ENCODE measurements around the gene FBXO7. TPM values are rescaled to one million over a fixed set of nuclear protein-coding genes. Genes with fewer than 3 reads are reported as not detected.

The FBXO7 gene
- total and polyA plus RNA-seq, 9 of the 15 experiments (the other 6 are each of a cell fraction or from before 2014, with no cell fraction given) = 34.0 to 162 (median 85.2) TPM

GRCh38 chr22:32539631-32540421 lies 65.2 kb downstream of the FBXO7 start (continued):
- peak; percentile 32; the same call in 1 of the 2 replicates for TF ChIP-seq ESRRA (IDR thresholded peaks at IDR 0.05; ENCODE audit: borderline replicate concordance, low read depth)
- TF ChIP-seq NCOA2 (IDR thresholded peaks at IDR 0.05; ENCODE audit: partially characterized antibody in 2 of 2) = no peak
- TF ChIP-seq CBFA2T3 (IDR thresholded peaks at IDR 0.05) = peak; percentile 56
- TF ChIP-seq PRDM10 (IDR thresholded peaks at IDR 0.05; ENCODE audit: partially characterized antibody) = peak; percentile 98
- no peak for TF ChIP-seq CHD4 (IDR thresholded peaks at IDR 0.05; ENCODE audit: insufficient read depth, insufficient replicate concordance, low read depth, low read length, poor library complexity, severe bottlenecking)
- TF ChIP-seq L3MBTL2 (IDR thresholded peaks at IDR 0.05) = peak; percentile 51; the same call in 1 of the 2 replicates
- no peak for TF ChIP-seq E2F1 (CRISPR knock-in tag; IDR thresholded peaks at IDR 0.05)
- TF ChIP-seq ZNF695 (CRISPR knock-in tag; IDR thresholded peaks at IDR 0.05) = no peak
- TF ChIP-seq EP300 (IDR thresholded peaks at IDR 0.05; ENCODE audit: low read length) = peak; percentile 33
- no peak for TF ChIP-seq ZNF282 (CRISPR knock-in tag; IDR thresholded peaks at IDR 0.05)
- peak; percentile 50; the same call in 1 of the 2 replicates for TF ChIP-seq SMARCA4 (IDR thresholded peaks at IDR 0.05)
- no peak for TF ChIP-seq CEBPG (CRISPR knock-in tag; IDR thresholded peaks at IDR 0.05)
- 0 out of 4 replicates have a peak, but pooled peaks of 1 of the 2 experiments have one; percentile 14 for TF ChIP-seq CEBPG (tag; conservative IDR thresholded peaks at IDR 0.05 in 1 of 2, IDR thresholded peaks at IDR 0.05 in 1 of 2)
- TF ChIP-seq ATF3 (IDR thresholded peaks at IDR 0.05) = peak; percentile 60
- TF ChIP-seq ATF3 (CRISPR knock-in tag; conservative IDR thresholded peaks at IDR 0.05) = no peak
- peak; percentile 97 for TF ChIP-seq ATF7 (IDR thresholded peaks at IDR 0.05)
- TF ChIP-seq PHTF2 (CRISPR knock-in tag; IDR thresholded peaks at IDR 0.05) = no peak
- TF ChIP-seq TAL1 (IDR thresholded peaks at IDR 0.05) = peak; percentile 23; the same call in 1 of the 2 replicates
- peak; percentile 47 for TF ChIP-seq ARID1B (IDR thresholded peaks at IDR 0.05)
- TF ChIP-seq, protein P1, sequence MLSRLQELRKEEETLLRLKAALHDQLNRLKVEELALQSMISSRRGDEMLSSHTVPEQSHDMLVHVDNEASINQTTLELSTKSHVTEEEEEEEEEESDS (CRISPR knock-in tag; IDR thresholded peaks at IDR 0.05) = no peak
- TF ChIP-seq, protein P2, sequence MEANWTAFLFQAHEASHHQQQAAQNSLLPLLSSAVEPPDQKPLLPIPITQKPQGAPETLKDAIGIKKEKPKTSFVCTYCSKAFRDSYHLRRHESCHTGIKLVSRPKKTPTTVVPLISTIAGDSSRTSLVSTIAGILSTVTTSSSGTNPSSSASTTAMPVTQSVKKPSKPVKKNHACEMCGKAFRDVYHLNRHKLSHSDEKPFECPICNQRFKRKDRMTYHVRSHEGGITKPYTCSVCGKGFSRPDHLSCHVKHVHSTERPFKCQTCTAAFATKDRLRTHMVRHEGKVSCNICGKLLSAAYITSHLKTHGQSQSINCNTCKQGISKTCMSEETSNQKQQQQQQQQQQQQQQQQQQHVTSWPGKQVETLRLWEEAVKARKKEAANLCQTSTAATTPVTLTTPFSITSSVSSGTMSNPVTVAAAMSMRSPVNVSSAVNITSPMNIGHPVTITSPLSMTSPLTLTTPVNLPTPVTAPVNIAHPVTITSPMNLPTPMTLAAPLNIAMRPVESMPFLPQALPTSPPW (CRISPR knock-in tag; IDR thresholded peaks at IDR 0.05) = peak; percentile 38; the same call in 1 of the 2 replicates
